Inflammatory macrophage treated with lipopolysaccharide for 4 hours (primary cell): ENCODE results near the gene MYL9.

Source experiments
- DNase-seq: peaks from one replicate; pipeline ENCODE4 v3.0.0-alpha.2; 2020

Gene MYL9

DNA sequence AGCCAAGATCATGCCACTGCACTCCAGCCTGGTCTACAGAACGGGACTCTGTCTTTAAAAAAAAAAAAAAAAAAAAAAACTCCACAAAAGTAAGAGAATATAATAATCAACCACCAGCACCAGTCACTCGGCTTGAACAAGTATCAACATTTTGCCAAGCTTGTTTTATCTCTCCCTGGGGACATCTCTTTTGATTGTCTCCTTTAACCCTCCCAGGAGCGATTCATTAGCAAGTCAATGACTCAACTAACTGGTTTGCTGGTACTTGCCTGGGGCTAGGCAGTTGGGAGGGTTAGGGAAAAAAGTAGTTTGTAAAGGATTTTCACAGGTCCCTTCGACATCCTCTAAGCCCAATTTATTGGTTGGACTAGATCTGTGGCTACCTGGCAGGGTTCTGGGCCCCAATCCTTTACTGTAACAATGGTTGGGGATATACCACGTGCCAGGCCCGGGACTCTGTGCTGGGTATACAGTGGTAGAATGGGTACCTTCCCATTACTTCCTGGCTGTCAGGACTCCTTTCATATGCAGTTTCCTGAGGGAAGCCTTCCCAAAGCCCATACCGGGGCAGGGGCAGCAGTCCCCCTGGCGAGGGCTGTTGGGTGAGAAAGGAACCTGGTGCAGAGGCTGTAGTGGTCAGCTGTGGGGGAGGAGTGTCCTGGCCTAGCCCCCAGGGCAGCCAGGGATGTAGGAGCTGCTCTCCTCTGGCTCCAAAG is 44.2 kb downstream of the MYL9 start:
- DNase-seq: no peak

DNA sequence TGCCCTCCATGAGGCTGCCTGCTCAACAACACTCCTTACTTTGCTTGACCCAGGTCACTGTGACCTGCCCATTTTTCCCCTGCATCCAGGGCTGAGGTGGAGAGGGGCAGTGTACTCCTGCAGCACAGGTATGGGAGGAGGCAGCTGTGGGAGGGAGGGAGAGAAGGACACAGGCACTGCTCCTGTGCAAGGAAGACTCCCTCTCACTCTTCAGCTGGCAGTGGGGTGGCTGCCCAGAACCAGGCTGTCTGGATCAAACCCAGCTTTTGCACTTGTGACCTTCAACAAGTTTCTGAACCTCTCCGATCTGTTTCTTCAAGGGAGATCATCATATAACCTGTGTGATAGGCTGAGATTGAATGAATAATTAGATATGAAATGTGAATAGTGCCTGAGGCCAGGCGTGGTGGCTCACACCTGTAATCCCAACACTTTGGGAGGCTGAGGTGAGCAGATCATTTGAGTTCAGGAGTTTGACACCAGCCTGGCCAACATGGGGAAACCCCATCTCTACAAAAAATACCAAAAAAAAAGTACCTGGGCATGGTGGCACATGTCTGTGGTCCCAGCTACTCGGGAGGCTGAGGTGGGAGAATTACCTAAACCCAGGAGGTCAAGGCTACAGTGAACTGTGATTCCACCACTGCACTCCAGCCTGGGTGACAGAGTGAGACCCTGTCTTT is 46.2 kb downstream of the MYL9 start:
- DNase-seq: no peak

DNA sequence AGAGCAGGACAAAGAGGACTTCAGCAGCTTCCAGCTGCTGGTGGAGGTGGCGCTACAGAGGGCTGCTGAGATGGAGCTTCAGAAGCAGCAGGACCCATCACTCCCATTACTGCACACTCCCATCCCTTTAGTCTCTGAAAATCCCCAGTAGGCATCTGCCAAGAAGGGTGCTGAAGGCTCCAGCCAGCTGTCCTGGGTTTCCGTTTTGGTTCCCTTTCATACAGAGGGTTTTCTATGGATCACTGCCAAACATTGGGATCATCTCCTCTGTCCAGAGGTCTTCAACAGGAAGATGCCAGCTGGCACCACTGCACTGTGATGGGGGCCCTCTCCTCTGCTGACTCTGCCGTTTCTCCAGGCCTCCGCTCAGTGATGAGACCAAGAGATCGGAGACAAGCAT is 50.0 kb downstream of the MYL9 start:
- DNase-seq: no peak

DNA sequence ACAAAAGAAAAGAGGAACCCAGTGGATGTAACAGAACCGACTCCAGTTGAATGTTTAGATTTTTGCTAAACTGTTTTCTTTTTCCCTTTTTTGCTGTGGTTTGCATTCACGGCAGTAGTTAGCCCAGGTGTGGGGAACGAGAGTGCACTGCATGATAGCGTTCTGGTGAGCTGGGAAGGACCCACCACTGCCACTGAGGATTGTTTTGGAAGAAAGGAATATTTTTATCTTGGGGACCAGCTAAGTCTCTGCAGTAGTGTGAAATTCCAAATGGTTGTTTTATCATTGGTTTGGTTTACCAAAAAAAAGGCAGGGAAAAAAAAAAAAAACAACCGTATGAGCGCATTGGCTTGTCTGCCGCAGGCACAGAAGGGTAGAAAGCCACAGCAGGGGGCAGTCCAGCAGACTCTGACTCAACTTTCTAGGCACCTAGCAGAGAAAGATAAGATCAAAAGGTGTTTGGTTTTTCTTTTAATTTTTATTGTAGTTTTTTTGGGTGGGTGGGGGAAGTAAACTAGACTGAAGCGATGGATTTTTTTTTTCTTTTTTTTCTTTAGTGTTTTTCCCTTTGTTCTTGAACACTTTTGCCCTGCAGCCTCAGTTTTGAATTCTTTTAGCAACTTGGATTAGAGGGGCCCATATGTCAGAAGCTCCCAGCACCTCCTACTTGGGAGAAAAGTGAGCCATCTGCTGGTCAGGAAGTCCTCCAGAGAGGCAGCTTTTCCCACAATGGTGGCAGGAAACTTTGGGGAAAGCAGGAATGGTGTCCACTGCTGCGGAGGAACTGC is 50.7 kb downstream of the MYL9 start:
- DNase-seq: peak; percentile 8

DNA sequence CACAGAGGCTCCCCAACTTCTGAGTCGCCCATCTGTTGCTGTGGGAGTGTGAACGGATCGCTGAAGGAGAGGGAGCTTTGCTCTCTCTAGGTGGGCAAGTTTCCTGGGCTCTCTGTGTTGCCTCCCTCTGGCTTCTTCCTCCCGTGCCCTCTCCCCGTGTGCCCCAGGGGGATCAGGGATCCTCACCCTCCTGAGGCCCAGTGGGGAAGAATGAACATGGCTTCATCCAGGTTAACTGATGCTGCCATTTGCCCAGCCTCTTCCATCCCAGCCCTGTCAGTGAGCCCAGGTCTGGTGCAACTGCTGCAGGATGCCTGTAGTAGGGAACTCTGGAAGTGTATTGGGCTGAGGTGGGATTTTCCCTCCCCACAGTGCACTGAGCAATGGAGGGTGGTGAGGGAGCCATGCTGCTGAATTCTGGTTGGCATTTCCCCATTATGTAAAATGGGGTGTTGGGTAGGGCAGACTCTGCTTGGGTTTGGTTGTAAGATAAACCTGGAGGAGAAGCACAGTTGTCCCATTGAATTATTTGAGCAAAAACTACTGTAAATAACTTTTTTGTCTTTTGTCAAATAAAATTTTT is 52.1 kb downstream of the MYL9 start:
- no peak for DNase-seq

DNA sequence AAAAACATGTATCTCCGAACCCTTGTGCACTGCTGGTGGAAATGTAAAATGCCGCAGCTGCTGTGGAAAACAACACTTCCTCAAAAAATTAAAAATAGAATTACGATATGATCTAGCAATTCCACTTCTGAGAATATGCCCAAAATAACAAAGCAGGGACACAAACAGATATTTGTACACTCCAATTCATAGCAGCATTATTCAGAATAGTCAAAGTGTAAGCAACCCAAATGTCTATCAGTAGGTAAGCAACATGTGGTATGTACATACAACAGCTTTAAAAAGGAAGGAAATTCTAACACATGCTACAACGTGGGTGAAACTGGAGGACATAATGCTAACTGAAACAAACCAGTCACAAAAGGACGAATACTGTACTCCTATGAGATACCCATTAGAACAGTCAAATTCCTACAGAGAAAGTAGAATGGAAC is 58.6 kb downstream of the MYL9 start:
- peak; percentile 52 for DNase-seq
